Measurements from ENCODE around the gene FBN3.

- TF ChIP-seq POLR2A (IDR thresholded peaks at IDR 0.05) (no peak), CTCF (IDR thresholded peaks at IDR 0.05) (no peak)
Measured at GRCh38 chr19:8101311-8101710, 48.1 kb downstream of the FBN3 start.

Measured in lower leg skin (tissue), 3 donors.